GM12865 (cell line): ENCODE results near the gene EPHB2.

Source experiments
- DNase-seq: peaks from one replicate; pipeline ENCODE4 v3.0.0; 2010; ENCODE audit warnings: low read depth
- H3K4me3 ChIP-seq: 2 replicates; pipeline ENCODE4 v1.5.1; 2011; ENCODE audit warnings: mild to moderate bottlenecking, low read depth, low read length, control low read depth
- TF ChIP-seq, protein P1 (sequence below): IDR thresholded peaks from 2 replicates; pipeline ENCODE4 v1.5.1; 2011; ENCODE audit warnings: low read length, control low read depth, low read depth, inconsistent platforms; ENCODE audit not compliant: insufficient read depth; ENCODE audit errors: missing control alignments

The EPHB2 gene

DNA sequence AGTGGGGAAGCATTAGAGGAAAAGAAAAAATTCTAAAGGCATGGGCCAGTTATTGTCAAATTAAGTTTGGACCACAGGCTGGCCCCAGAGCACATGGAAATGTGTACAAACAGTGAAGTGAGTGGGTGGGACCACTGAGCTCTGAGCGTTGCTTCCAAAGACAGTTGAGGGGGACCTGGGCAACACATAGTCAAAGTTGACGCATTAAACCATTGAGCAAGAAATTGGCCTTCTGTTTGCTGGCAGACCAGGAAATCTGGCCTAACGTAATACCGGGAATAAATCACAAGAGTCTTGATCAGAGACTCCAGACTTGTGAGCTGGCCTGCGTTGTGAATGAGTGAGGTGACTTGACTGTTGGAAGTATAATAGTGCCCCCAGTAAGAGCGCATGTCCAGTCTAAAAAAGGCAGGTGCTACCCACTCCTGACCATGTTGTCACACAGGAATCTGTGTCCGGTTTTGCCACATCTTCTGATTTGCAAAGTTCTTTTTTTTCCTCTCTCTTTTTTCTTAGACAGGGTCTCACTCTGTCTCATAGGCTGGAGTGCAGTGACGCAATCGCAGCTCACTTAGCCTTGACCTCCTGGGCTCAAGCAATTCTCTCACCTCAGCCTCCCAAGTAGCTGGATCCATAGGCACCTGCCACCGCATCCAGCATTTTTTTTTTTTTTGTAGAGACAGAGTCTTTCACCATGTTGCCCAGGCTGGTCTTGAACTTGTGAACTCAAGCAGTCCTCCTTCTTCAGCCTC lies 10.7 kb downstream of the EPHB2 start:
- H3K4me3 ChIP-seq: no peak overlapping the region
- TF ChIP-seq, protein P1, sequence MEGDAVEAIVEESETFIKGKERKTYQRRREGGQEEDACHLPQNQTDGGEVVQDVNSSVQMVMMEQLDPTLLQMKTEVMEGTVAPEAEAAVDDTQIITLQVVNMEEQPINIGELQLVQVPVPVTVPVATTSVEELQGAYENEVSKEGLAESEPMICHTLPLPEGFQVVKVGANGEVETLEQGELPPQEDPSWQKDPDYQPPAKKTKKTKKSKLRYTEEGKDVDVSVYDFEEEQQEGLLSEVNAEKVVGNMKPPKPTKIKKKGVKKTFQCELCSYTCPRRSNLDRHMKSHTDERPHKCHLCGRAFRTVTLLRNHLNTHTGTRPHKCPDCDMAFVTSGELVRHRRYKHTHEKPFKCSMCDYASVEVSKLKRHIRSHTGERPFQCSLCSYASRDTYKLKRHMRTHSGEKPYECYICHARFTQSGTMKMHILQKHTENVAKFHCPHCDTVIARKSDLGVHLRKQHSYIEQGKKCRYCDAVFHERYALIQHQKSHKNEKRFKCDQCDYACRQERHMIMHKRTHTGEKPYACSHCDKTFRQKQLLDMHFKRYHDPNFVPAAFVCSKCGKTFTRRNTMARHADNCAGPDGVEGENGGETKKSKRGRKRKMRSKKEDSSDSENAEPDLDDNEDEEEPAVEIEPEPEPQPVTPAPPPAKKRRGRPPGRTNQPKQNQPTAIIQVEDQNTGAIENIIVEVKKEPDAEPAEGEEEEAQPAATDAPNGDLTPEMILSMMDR: no peak
- DNase-seq: no peak

DNA sequence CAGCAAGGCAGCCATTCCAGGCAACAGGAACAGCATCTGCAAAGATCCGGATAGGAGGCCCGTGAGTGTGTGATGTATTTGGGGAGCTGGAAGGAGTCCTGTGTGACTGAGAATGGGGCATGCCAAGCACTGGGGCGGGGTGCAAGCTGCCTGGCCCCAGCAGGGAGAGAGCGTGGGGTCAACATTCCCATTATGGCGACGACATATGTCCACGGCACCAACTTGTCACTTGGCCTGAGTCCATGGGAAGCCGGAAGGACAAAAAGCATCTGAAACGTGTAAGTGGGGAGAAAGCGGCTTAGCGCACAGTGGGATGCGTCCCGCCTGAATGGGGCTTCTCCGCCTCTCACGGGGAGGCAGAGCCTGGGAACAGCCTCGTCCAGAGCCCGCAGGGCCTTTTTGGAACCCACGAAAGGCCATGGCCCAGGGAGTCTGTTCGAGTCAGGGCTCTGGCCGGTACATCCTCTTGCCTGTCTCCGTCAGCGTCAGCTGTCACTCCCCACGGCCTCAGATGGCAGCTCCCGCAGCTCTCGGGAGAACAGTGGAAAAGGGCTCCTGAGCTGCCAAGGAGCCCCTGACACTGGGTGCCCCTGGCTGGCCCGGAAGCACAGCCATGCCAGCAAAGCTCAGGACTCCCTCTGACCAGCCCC lies 12.4 kb downstream of the EPHB2 start:
- DNase-seq: no peak
- TF ChIP-seq, protein P1: no peak
- no peak overlapping the region for H3K4me3 ChIP-seq

DNA sequence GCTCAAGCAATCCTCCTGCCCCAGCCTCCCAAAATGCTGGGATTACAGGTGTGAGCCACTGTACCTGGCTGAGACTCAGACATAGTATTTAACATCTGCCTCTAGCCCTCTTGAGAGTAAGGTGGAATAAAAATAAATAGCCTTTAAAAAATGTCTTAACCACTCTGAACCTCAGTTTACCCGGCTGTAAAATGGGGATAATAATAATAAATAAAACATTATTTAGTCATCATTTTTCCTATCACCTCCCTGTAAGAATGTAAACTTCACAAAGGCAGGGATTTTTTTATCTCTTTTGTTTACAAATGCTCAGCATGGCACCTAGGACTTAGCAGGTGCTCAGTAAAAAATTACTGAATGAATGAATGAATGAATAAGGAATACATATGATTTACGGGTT lies 17.2 kb downstream of the EPHB2 start:
- H3K4me3 ChIP-seq: no peak overlapping the region
- no peak for DNase-seq
- TF ChIP-seq, protein P1: no peak

DNA sequence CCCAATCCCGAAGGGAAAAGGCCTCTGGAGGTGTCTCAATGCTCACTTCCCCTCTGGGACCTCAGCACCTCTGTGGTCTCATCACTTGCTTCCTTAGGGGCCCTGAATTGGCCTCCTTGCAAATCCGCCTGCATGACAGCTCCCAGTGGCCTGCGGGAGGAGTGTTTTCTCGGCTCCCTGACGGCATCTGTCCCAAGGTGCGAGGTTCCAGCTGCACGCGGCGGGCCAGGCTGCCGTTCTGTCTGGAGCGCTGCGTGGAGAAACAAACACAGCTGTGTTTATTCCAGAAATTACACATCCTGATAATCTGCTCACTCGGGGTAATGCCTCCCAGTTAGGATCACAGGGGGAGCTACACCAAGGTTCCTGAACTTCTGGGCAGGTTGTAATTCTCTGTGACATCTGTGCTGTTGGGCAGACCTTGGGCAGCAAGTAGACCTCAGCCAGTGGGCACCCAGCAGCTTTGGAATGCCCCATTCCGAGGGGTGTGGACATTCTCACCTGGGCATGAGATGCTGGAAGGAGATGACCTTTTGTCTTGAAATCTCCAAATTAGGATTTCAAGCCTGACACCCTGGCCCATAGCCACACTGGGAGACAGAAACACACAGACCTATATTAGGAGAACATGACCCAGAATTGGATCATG lies 18.2 kb downstream of the EPHB2 start:
- TF ChIP-seq, protein P1: no peak
- no peak overlapping the region for H3K4me3 ChIP-seq
- no peak for DNase-seq

DNA sequence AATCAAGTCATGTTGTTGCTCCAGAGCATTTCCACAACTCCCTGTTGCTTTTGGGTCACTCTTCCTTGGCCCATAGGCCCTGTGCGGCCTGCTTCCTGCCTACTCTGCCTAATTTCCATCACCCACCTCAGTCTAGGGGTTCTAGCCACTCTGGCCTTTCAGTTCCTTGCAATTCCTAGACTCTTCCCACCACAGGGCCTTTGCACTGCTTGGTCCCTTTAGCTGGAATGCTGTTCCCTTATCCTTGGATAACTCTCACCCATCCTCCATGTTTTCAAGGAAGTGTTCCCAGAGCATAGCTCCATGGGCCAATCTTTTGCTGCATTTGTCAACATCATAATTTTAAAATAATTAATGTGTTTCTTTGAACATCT lies 18.7 kb downstream of the EPHB2 start:
- TF ChIP-seq, protein P1: no peak
- no peak for DNase-seq
- H3K4me3 ChIP-seq: no peak overlapping the region

DNA sequence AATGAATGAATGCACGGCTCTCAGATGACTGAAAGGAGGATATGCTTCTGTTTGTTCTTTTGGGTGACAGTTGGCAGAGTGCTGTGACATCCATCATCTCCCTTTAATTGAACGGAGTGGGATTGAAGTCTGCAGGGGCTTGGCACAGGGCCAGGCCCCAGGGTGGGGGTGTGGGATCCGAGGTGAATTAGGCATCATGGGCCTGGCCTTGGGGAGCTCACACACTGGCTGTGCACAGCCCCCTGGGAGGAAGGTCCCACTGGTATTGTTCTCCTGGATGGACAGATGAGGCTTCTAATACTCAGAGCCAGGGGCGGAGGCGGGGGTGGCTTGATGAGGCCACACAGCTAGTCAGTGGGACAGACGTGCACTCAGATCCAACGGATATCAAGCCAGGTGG lies 19.3 kb downstream of the EPHB2 start:
- H3K4me3 ChIP-seq: no peak overlapping the region
- no peak for DNase-seq
- TF ChIP-seq, protein P1: no peak
